ENCODE measurements around the gene PLA2G2E.
A peak's percentile ranks its signal among the peaks of the same experiment; 100 is the strongest.

Gene PLA2G2E

GRCh38 chr1:19926296-19927129, 3.1 kb upstream of the PLA2G2E start:
- DNase-seq: no peak

- no peak for DNase-seq
These were observed 2.1 kb upstream of the PLA2G2E start for GRCh38 chr1:19925342-19926070.

GRCh38 chr1:19923953-19924346, 533 bp upstream of the PLA2G2E start:
- no peak for DNase-seq

- DNase-seq: no peak
These were observed 1.3 kb downstream of the PLA2G2E start for GRCh38 chr1:19922015-19922688.

- DNase-seq: no peak
These were observed 2.1 kb downstream of the PLA2G2E start for GRCh38 chr1:19921310-19921709.

GRCh38 chr1:19920132-19920710, 3.2 kb downstream of the PLA2G2E start:
- no peak for DNase-seq

GRCh38 chr1:19918057-19918456, 5.4 kb downstream of the PLA2G2E start:
- peak; percentile 85 for DNase-seq

GRCh38 chr1:19910650-19911049, 12.8 kb downstream of the PLA2G2E start:
- DNase-seq: no peak

GRCh38 chr1:19909971-19910370, 13.4 kb downstream of the PLA2G2E start:
- no peak for DNase-seq

- DNase-seq: no peak
These were observed 14.0 kb downstream of the PLA2G2E start for GRCh38 chr1:19909392-19909791.

GRCh38 chr1:19907456-19907855, 16.0 kb downstream of the PLA2G2E start:
- DNase-seq: no peak

- no peak for DNase-seq
These were observed 19.8 kb downstream of the PLA2G2E start for GRCh38 chr1:19903621-19904020.

GRCh38 chr1:19901653-19902052, 21.8 kb downstream of the PLA2G2E start:
- DNase-seq: no peak

- no peak for DNase-seq
These were observed 29.2 kb downstream of the PLA2G2E start for GRCh38 chr1:19894218-19894617.

- DNase-seq: no peak
These were observed 29.7 kb downstream of the PLA2G2E start for GRCh38 chr1:19893687-19894086.

- DNase-seq: no peak
These were observed 30.7 kb downstream of the PLA2G2E start for GRCh38 chr1:19892628-19893168.

GRCh38 chr1:19892129-19892528, 31.3 kb downstream of the PLA2G2E start:
- no peak for DNase-seq

- no peak for DNase-seq
These were observed 33.8 kb downstream of the PLA2G2E start for GRCh38 chr1:19889656-19890055.

GRCh38 chr1:19888112-19888511, 35.3 kb downstream of the PLA2G2E start:
- DNase-seq: no peak

GRCh38 chr1:19885821-19886220, 37.6 kb downstream of the PLA2G2E start:
- no peak for DNase-seq

- no peak for DNase-seq
These were observed 39.1 kb downstream of the PLA2G2E start for GRCh38 chr1:19884312-19884711.

GRCh38 chr1:19882111-19883071, 41.0 kb downstream of the PLA2G2E start, which contains the start of gene OTUD3:
TSS of gene OTUD3 (plus strand) at chr1:19882395. CDS start at chr1:19882514, 119 bp downstream.
- peak; percentile 95 for DNase-seq
